ENCODE data around the gene KLHL1. TPM values are rescaled to one million over a fixed set of nuclear protein-coding genes. Genes with fewer than 3 reads are reported as not detected.

The KLHL1 gene
- total and polyA plus RNA-seq, 2 of the 13 experiments (the other 11 are each of a cell fraction or from before 2014, with no cell fraction given) = 0.01 TPM; not detected in 1

DNA sequence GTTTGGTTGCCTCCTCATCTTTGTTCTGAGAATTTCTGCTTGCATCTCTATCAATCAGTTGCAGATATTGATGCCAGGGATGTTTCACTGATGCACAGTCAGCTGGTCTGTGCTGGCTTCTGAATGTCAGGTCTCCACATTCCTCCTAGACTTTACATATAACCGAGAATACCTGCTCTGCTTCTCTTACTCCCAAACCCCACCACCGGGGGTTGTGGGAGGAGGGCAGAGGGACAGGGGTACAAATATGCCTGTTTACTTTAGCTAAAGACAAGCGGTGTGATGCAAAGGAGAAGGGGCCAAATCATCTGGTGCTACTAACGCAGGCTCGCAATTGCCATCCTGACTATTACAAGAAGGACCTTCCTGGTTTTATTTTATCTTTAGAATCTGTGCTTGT, 17.4 kb upstream of the KLHL1 start (continued):
- TF ChIP-seq, protein P1, sequence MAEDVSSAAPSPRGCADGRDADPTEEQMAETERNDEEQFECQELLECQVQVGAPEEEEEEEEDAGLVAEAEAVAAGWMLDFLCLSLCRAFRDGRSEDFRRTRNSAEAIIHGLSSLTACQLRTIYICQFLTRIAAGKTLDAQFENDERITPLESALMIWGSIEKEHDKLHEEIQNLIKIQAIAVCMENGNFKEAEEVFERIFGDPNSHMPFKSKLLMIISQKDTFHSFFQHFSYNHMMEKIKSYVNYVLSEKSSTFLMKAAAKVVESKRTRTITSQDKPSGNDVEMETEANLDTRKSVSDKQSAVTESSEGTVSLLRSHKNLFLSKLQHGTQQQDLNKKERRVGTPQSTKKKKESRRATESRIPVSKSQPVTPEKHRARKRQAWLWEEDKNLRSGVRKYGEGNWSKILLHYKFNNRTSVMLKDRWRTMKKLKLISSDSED (CRISPR knock-in tag; IDR thresholded peaks at IDR 0.05) = no peak

DNA sequence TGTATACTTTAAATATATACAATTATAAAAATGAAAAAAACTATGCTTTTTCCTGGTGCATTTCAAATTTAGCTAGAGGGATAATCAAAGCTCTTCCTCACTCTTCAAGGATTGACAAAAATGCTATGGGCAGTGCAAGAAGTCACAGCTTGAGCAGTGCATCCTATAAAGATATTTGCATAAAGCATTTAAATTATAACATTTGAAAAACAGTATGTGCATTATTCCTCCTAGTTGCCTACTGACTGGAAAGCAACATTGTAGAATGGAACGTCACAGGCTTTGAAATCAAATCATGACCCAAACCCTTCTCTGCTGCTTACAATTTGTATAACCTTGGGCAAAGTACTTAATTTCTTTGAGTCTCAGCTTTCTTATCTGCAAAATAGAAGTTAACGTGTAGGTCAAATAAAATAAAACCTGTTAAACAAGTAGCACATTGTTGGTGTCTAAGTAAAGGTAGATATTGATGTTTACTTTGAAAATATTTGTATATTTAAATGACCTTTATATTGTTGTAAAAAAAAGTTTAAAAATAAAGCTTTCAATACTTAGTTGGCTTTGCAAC, 9.2 kb upstream of the KLHL1 start:
- ATAC-seq = no peak
- no peak for TF ChIP-seq ZNF10 (CRISPR knock-in tag; IDR thresholded peaks at IDR 0.05; ENCODE audit: borderline replicate concordance, low read depth)
- TF ChIP-seq RBAK (CRISPR knock-in tag; IDR thresholded peaks at IDR 0.05) = no peak
- TF ChIP-seq, protein P2, sequence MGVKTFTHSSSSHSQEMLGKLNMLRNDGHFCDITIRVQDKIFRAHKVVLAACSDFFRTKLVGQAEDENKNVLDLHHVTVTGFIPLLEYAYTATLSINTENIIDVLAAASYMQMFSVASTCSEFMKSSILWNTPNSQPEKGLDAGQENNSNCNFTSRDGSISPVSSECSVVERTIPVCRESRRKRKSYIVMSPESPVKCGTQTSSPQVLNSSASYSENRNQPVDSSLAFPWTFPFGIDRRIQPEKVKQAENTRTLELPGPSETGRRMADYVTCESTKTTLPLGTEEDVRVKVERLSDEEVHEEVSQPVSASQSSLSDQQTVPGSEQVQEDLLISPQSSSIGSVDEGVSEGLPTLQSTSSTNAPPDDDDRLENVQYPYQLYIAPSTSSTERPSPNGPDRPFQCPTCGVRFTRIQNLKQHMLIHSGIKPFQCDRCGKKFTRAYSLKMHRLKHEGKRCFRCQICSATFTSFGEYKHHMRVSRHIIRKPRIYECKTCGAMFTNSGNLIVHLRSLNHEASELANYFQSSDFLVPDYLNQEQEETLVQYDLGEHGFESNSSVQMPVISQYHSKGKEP (CRISPR knock-in tag; IDR thresholded peaks at IDR 0.05) = no peak
- TF ChIP-seq, protein P3, sequence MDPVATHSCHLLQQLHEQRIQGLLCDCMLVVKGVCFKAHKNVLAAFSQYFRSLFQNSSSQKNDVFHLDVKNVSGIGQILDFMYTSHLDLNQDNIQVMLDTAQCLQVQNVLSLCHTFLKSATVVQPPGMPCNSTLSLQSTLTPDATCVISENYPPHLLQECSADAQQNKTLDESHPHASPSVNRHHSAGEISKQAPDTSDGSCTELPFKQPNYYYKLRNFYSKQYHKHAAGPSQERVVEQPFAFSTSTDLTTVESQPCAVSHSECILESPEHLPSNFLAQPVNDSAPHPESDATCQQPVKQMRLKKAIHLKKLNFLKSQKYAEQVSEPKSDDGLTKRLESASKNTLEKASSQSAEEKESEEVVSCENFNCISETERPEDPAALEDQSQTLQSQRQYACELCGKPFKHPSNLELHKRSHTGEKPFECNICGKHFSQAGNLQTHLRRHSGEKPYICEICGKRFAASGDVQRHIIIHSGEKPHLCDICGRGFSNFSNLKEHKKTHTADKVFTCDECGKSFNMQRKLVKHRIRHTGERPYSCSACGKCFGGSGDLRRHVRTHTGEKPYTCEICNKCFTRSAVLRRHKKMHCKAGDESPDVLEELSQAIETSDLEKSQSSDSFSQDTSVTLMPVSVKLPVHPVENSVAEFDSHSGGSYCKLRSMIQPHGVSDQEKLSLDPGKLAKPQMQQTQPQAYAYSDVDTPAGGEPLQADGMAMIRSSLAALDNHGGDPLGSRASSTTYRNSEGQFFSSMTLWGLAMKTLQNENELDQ (CRISPR knock-in tag; IDR thresholded peaks at IDR 0.05; ENCODE audit: borderline replicate concordance) = no peak
- no peak for TF ChIP-seq RARG (CRISPR knock-in tag; IDR thresholded peaks at IDR 0.05; ENCODE audit: low read depth)
- TF ChIP-seq SMAD1 (CRISPR knock-in tag; IDR thresholded peaks at IDR 0.05; ENCODE audit: borderline replicate concordance, low read depth) = no peak
- no peak for TF ChIP-seq EED (CRISPR knock-in tag; IDR thresholded peaks at IDR 0.05)
- TF ChIP-seq TOPORS (CRISPR knock-in tag; IDR thresholded peaks at IDR 0.05) = no peak
- no peak for TF ChIP-seq TSC22D2 (CRISPR knock-in tag; IDR thresholded peaks at IDR 0.05; ENCODE audit: borderline replicate concordance)
- TF ChIP-seq ZBTB21 (CRISPR knock-in tag; IDR thresholded peaks at IDR 0.05) = no peak
- TF ChIP-seq BCL6 (CRISPR knock-in tag; IDR thresholded peaks at IDR 0.05) = no peak
- TF ChIP-seq, protein P4, sequence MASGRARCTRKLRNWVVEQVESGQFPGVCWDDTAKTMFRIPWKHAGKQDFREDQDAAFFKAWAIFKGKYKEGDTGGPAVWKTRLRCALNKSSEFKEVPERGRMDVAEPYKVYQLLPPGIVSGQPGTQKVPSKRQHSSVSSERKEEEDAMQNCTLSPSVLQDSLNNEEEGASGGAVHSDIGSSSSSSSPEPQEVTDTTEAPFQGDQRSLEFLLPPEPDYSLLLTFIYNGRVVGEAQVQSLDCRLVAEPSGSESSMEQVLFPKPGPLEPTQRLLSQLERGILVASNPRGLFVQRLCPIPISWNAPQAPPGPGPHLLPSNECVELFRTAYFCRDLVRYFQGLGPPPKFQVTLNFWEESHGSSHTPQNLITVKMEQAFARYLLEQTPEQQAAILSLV (CRISPR knock-in tag; IDR thresholded peaks at IDR 0.05; ENCODE audit: borderline replicate concordance) = no peak
- TF ChIP-seq, protein P5, sequence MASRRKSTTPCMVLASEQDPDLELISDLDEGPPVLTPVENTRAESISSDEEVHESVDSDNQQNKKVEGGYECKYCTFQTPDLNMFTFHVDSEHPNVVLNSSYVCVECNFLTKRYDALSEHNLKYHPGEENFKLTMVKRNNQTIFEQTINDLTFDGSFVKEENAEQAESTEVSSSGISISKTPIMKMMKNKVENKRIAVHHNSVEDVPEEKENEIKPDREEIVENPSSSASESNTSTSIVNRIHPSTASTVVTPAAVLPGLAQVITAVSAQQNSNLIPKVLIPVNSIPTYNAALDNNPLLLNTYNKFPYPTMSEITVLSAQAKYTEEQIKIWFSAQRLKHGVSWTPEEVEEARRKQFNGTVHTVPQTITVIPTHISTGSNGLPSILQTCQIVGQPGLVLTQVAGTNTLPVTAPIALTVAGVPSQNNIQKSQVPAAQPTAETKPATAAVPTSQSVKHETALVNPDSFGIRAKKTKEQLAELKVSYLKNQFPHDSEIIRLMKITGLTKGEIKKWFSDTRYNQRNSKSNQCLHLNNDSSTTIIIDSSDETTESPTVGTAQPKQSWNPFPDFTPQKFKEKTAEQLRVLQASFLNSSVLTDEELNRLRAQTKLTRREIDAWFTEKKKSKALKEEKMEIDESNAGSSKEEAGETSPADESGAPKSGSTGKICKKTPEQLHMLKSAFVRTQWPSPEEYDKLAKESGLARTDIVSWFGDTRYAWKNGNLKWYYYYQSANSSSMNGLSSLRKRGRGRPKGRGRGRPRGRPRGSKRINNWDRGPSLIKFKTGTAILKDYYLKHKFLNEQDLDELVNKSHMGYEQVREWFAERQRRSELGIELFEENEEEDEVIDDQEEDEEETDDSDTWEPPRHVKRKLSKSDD (CRISPR knock-in tag; IDR thresholded peaks at IDR 0.05; ENCODE audit: low read depth) = no peak

More for the DNA sequence above, 9.2 kb upstream of the KLHL1 start:
- in situ Hi-C loops (cut with HindIII; ENCODE audit: extremely low pct_ligation_motif_present, low pct_unique_long_range_greater_than_20kb) = no loop called here
- no peak overlapping the region for H3K4me2 ChIP-seq (ENCODE audit: low read depth, low read length)
- H4K20me1 ChIP-seq (ENCODE audit: insufficient read depth, low read length) = no peaks in the 10 kb centered on the region
- no peak for DNase-seq (ENCODE audit: low spot score)
- ChIA-PET POLR2A (no interaction called here), CTCF (ENCODE audit: low intra/inter-chr PET ratio, low total read pairs) (no interaction called here)
- no peaks in the 10 kb centered on the region for H3K79me2 ChIP-seq (ENCODE audit: insufficient read depth, low read length)
- intact Hi-C loops (cut with micrococcal nuclease; ENCODE audit: unreplicated experiment) = no loop called here
- no TSS peak for BruUV-seq (replicated peaks)
- no peak for FAIRE-seq
- 0% methylated on average over 2 of the region's 2 CpGs for WGBS (ENCODE audit: low lambda C conversion rate)
- H3K9me3 ChIP-seq (ENCODE audit: low read length) = no peaks in the 10 kb centered on the region
- H3K4me1 ChIP-seq (ENCODE audit: insufficient read depth, low read length) = no peaks in the 10 kb centered on the region
- no peak overlapping the region for H3K27ac ChIP-seq (ENCODE audit: extremely low read length, insufficient read depth, low read length)
- H3K9ac ChIP-seq (ENCODE audit: insufficient read depth, low read depth, low read length) = no peak overlapping the region
- H3K27me3 ChIP-seq (ENCODE audit: control insufficient read depth in 1 of 2, insufficient read depth in 2 of 2, low read length in 2 of 2) = no peaks in the 10 kb centered on the region
- no peak overlapping the region for H2AFZ ChIP-seq (ENCODE audit: low read length)
- H3K36me3 ChIP-seq (replicated peaks in 1 of 2; ENCODE audit: control insufficient read depth in 1 of 2, insufficient read depth in 2 of 2, low read length in 2 of 2) = no peaks in the 10 kb centered on the region
- no peak overlapping the region for H3K4me3 ChIP-seq (replicated peaks in 1 of 3; ENCODE audit: insufficient read depth in 1 of 3, low read depth in 2 of 3, low read length in 3 of 3)
